ENCODE measurements around the gene HHIPL1. TPM values are rescaled to one million over a fixed set of nuclear protein-coding genes. Genes with fewer than 3 reads are reported as not detected.

The HHIPL1 gene
- total RNA-seq, 1 donor from 2014 or later, result 1.1 TPM

GRCh38 chr14:99649219-99649618, 4.3 kb downstream of the HHIPL1 start:
- Histone ChIP-seq H3K27me3 (ENCODE audit: control insufficient read depth, insufficient read depth, low read length) (peaks cover 2% of the 10 kb centered on the region), H3K36me3 (ENCODE audit: control insufficient read depth, insufficient read depth, low read length) (no peaks in the 10 kb centered on the region), H3K4me3 (ENCODE audit: low read depth, low read length) (no peak overlapping the region)
- TF ChIP-seq CTCF (IDR thresholded peaks at IDR 0.05; ENCODE audit: insufficient read depth, low read length, poor library complexity, severe bottlenecking), result no peak
- DNase-seq (ENCODE audit: low read depth), result no peak

- no peak for DNase-seq (ENCODE audit: low read depth)
- Histone ChIP-seq H3K36me3 (ENCODE audit: control insufficient read depth, insufficient read depth, low read length) (no peaks in the 10 kb centered on the region), H3K4me3 (ENCODE audit: low read depth, low read length) (no peak overlapping the region), H3K27me3 (ENCODE audit: control insufficient read depth, insufficient read depth, low read length) (peaks cover 2% of the 10 kb centered on the region)
- no peak for TF ChIP-seq CTCF (IDR thresholded peaks at IDR 0.05; ENCODE audit: insufficient read depth, low read length, poor library complexity, severe bottlenecking)
Observed at GRCh38 chr14:99649643-99650042, 4.7 kb downstream of the HHIPL1 start.

GRCh38 chr14:99650189-99650588, 5.3 kb downstream of the HHIPL1 start:
- DNase-seq (ENCODE audit: low read depth), result no peak
- no peaks in the 10 kb centered on the region for H3K36me3 ChIP-seq (ENCODE audit: control insufficient read depth, insufficient read depth, low read length)
- H3K27me3 ChIP-seq (ENCODE audit: control insufficient read depth, insufficient read depth, low read length), result peaks cover 2% of the 10 kb centered on the region
- H3K4me3 ChIP-seq (ENCODE audit: low read depth, low read length), result no peak overlapping the region
- TF ChIP-seq CTCF (IDR thresholded peaks at IDR 0.05; ENCODE audit: insufficient read depth, low read length, poor library complexity, severe bottlenecking), result no peak

- peaks cover 6% of the 10 kb centered on the region for H3K27me3 ChIP-seq (ENCODE audit: control insufficient read depth, insufficient read depth, low read length)
- no peak overlapping the region for H3K4me3 ChIP-seq (ENCODE audit: low read depth, low read length)
- no peaks in the 10 kb centered on the region for H3K36me3 ChIP-seq (ENCODE audit: control insufficient read depth, insufficient read depth, low read length)
- TF ChIP-seq CTCF (IDR thresholded peaks at IDR 0.05; ENCODE audit: insufficient read depth, low read length, poor library complexity, severe bottlenecking), result no peak
- DNase-seq (ENCODE audit: low read depth), result no peak
Observed at GRCh38 chr14:99651953-99652746, 7.2 kb downstream of the HHIPL1 start.

GRCh38 chr14:99654235-99654985, 9.5 kb downstream of the HHIPL1 start:
- Histone ChIP-seq H3K4me3 (ENCODE audit: low read depth, low read length) (no peak overlapping the region), H3K27me3 (ENCODE audit: control insufficient read depth, insufficient read depth, low read length) (peaks cover 24% of the 10 kb centered on the region), H3K36me3 (ENCODE audit: control insufficient read depth, insufficient read depth, low read length) (no peaks in the 10 kb centered on the region)
- DNase-seq (ENCODE audit: low read depth), result no peak
- no peak for TF ChIP-seq CTCF (IDR thresholded peaks at IDR 0.05; ENCODE audit: insufficient read depth, low read length, poor library complexity, severe bottlenecking)

Data from kidney epithelial cell (primary cell).